Fibroblast of skin of back (primary cell): ENCODE data around the gene ACOXL.

Experiments used
- DNase-seq: peaks from one replicate; pipeline ENCODE4 v3.0.0-alpha.2; 2013

The ACOXL gene

GRCh38 chr2:110858993-110859701, 126.8 kb downstream of the ACOXL start:
- no peak for DNase-seq

DNA sequence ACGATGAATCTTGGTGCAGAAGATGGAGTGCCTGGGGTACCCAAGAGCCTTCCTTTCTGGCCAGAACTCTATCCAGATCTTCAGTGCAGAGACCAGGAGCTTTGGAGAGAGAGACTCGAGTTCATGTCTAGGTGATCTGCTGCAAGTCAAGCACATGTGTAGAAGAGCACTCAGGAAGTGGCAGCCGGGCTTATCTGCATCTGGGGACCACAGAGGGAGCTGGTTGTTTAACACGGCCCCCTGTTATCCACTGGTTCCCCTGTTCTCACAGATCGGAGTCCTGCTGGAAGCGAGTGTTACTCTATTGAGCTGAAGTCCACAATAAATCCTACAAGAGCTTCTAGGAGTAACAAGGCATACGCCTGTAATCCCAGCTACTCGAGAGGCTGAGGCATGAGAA, 128.3 kb downstream of the ACOXL start:
- no peak for DNase-seq

GRCh38 chr2:110861616-110862260, 129.4 kb downstream of the ACOXL start:
- no peak for DNase-seq

DNA sequence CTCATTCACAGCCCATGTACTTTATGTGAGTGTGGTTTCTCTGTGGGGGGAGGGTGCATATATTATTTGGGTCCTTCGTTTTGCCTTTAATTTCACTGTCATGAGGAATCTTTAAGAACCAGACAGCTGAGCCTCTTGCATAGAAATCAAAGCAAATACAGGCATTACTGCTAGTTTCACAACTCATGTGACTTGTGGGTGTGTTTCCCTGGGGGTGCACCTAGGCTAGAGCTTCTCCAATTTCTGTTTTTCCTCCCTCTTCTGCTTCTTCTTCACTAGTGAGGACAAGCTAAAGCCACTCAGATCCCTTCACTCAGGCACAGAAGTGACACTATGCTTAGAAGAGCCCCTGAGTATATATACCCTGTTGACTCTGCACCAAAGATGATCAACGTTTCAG, 131.4 kb downstream of the ACOXL start:
- DNase-seq, result no peak

DNA sequence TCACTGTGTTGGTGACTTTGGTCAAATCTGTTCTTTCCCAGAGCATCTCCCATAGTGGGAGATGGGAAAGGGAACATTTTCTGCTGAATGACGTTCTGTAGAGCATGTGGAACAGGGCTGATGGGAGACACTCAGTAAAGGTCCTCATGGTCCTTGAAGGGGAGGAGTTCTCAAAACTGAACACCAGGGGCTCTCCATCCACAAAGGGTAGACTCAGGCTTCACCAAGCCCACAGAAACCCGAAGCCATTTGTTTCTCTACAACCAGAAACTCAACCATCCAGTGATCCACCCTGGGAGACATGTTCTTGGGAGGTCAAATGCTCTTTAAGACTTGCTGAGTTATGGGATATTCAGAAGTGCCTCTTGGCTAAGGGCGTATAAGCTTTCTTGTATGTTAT, 131.8 kb downstream of the ACOXL start:
- DNase-seq, result no peak

GRCh38 chr2:110864731-110865130, 132.4 kb downstream of the ACOXL start:
- DNase-seq, result no peak

DNA sequence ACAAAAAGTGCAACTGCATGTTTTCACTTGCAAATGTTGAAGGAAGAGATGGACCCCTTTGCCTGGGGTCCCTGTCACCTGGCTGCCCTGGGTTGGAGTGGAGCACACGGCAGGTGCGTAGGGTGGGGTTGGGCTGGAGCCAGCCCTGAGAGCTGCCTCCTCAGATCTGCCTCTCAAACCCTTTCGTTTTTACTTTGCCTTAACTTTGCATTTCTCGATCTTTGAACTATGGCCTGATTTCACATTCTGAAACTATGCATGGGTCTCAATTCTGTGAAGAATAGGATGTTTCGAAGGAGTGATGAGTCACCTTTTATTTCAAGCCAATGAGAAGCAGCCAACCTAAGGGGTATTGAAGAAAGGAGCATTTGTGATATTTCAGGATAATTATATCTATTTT, 132.8 kb downstream of the ACOXL start:
- no peak for DNase-seq

DNA sequence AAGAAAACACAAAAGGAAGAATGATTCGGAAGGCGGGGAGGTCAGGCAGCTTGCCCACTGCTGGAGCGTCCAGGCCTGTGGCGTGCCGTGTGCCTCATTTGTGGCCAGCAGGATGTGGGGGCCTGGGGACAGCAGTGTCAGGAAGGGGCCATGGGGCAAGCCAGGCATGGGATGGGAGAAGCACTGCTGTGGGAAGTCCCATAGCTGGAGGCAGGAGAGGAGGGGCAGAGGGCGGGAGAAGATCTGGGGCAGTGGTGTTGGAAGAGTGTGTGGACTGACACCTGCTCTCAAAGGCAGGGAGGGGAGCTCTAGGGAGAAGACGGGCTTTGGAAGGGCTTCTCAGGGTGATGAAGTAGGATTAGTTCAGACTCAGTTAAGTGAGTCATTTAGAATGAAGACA, 133.7 kb downstream of the ACOXL start:
- DNase-seq, result no peak

GRCh38 chr2:110866466-110866865, 134.1 kb downstream of the ACOXL start:
- DNase-seq, result no peak

DNA sequence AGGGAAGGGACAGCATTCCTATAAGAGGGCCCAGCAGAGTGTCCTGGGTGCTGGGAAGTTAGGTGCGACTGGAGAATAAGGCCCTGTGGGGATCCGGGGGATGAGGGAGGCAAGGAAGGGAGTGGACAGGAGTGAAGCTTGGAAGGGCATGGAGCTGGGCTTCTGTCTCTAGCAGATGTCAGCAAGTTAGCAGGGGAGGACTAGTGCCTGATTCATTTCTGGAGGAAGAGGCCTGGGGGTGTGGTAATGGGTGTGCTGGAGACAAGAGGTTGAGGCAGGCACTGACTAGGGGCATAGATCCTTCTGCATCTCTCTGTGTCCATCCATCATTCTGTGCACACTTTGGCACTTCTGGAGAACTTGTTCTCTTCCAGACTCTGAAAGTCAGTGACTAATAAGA, 134.7 kb downstream of the ACOXL start:
- DNase-seq, result no peak

GRCh38 chr2:110868971-110869370, 136.6 kb downstream of the ACOXL start:
- no peak for DNase-seq

DNA sequence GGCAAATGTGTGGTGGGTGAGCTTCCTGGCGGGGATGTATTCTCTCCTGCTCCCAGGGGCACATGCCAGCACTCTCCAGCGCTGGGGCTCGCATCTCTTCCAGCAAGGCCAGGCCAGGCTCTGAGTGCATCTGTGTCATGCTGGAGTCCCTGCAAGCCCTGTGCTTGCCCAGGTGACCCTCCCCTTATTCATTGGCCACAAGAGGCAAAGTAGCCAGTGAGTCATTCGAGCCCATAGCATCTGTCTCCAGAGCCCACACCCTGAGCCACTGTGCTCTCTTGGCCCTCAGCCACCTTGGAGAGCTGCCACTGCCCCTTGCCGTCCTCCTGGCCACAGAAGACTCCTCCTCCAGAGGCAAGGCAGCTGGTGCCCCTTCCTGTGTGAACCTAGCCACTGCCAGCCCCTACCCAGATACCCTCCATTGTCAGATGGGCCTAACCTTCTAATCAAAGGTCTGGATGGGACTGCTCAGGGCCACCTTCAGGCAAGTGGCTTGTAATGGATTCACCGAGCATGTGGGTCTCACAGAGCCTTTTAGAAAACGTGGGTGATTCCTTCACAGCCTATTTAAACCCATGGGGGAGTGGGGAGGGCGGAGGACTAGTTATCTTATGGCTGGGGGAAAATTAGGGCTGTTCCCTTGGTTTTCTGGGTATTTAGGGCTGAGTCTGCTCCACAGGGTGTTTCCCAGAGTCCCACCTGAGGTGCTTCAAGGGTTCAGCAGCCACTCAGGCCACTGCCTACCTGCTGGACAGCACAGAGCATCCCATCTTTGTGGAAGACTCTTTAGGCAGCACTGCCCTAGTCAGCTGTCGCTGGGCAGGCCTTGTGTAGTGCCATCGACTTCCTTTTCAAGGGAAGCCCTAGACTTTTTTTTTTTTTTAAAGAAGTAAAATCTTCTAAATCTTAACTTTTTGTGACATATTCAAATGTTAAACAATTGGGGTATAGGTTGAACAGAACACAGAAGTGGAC, 137.4 kb downstream of the ACOXL start:
- peak; percentile 25 for DNase-seq

- DNase-seq, result no peak
Observed at GRCh38 chr2:110870545-110870944, 138.2 kb downstream of the ACOXL start.

DNA sequence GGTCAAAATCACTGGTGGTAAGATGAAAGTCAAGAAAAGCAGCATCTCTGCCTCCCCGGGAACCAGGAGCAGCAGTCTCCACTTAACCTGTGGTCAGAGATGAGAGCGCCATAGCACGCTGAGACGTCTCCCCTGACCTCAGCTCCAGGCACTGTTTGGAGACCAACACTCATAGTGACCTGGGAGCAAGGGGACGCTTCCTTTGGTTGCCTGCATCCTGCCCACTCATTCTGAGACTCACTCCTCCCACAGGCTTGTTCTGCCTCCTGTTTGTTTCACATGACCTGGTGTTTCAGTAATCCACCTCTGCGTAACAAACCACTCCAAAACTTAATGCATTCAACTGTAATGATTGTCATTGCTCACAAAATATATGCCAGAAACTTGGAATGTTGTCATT, 139.3 kb downstream of the ACOXL start:
- no peak for DNase-seq

GRCh38 chr2:110872521-110872920, 140.1 kb downstream of the ACOXL start:
- DNase-seq, result no peak

GRCh38 chr2:110873056-110873502, 140.7 kb downstream of the ACOXL start:
- no peak for DNase-seq

GRCh38 chr2:110873597-110874452, 141.5 kb downstream of the ACOXL start:
- no peak for DNase-seq

DNA sequence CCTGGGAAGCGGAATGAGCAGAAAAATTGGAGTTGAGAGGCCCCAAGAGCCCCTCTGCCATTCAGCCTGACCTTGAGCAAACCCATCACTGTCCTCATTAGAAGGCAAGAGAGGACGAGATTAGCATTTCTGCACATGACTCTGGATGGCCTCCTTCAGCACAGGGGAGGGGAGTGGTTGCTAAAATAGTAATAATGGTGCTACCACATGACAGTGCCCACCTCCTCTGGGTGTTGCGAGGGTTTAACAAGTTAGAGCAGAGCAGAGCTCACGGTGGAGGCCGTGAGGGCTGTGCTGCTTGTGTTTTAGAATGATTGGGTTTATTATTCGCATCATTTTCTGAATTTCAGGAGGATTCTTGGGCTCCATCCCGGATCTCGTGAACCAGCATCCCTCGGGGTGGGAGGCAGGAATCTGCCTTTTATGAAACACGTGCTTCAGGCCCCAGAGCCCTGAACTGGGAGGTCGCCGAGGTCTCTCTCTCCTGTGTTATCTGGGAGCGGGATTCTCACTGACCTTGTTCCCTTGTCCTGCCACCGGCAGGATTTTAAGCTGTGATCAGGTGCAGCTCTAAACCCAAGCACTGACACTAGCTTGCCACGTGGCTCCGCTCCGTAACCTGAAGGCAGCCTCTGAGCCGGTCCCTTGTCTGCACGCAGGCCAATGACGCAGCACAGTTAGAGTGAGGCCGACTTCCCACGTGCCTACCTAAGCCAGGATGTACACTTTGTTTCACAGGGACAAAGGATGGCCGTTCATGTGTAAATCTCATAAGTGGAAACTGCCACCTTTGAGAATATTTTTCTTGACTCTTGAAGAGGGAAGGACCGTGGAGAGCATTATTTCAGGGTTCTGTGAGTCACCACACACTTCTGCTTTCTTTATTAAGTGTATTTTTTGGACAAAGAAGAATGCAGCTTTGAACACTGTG, 142.3 kb downstream of the ACOXL start:
- no peak for DNase-seq

- no peak for DNase-seq
Observed at GRCh38 chr2:110875384-110875725, 143.0 kb downstream of the ACOXL start.

DNA sequence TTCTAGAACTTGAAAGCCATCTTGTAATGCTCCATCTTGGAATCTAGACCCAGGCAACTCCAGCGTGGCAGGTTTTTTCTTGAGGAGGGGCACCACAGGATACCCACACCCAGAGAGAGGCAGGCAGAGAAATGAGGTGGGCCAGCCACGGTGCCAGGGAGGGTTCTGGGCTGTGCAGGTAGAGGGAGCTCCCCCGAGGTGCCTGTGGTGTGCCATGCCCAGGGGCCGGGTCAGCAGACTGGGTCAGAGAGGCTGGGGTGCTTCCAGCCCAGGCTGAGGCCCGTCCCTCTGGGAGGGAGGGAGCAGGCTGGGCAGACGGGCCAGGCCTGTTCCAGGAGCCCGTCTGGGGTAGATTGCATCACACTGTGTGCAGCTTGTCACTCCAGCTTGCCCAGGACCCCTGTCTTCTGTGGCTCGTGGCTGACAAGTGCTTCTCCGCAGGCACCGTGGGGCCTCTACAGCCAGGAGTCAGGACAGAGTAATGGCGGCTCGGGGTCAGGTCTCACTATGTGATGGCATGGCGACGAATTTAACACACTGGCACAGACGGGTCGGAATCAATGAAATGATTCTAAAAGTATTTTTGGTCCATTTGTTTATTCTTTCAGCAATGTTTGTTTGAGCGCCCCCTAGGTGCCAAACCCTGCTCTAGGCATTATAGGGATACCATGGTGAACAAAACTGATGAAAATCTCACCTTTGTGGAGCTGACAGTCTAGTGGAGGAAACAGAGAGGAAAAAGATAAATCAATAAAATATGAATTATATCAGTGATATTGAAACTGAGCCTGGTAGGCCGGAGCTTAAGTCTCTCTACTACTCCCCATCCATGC, 144.0 kb downstream of the ACOXL start:
- no peak for DNase-seq
